Fibroblast of lung (primary cell): ENCODE data around the gene NR1D1. TPM values are rescaled to one million over a fixed set of nuclear protein-coding genes. Genes with fewer than 3 reads are reported as not detected.

Source experiments
- DNase-seq, 2 donors: peaks; one replicate each; pipeline versions ENCODE4 v3.0.0 to v3.0.0-alpha.2; 2010; ENCODE audit warnings: low read depth in 2 of 2
- H2AFZ ChIP-seq: 2 replicates; pipeline ENCODE4 v1.5.1; 2012; ENCODE audit warnings: low read length, control low read depth, inconsistent platforms
- H3K27ac ChIP-seq: 2 replicates; pipeline ENCODE4 v1.5.1; 2011; ENCODE audit warnings: low read length, control low read depth; ENCODE audit not compliant: insufficient read depth
- H3K27me3 ChIP-seq: 2 replicates; pipeline ENCODE4 v1.5.1; 2011; ENCODE audit warnings: mild to moderate bottlenecking, low read length; ENCODE audit not compliant: control insufficient read depth, insufficient read depth
- H3K36me3 ChIP-seq: 2 replicates; pipeline ENCODE4 v1.5.1; 2011; ENCODE audit warnings: low read length; ENCODE audit not compliant: control insufficient read depth, insufficient read depth
- H3K4me1 ChIP-seq: 2 replicates; pipeline ENCODE4 v1.5.1; 2011; ENCODE audit warnings: low read length; ENCODE audit not compliant: control insufficient read depth, insufficient read depth; ENCODE audit errors: extremely low read depth
- H3K4me2 ChIP-seq: 2 replicates; pipeline ENCODE4 v1.5.1; 2011; ENCODE audit warnings: low read length, control low read depth; ENCODE audit not compliant: insufficient read depth; ENCODE audit errors: extremely low read depth
- H3K4me3 ChIP-seq, 4 experiments: fragments of 200-600 bp in 1 of 4; sonication (generic) in 1 of 4; replicated peaks in 1 of 4; 2 replicates each; pipeline ENCODE4 v1.5.1; 2011 to 2016; ENCODE audit warnings: low read length in 4 of 4, low read depth in 3 of 4, mild to moderate bottlenecking in 3 of 4, control low read depth in 2 of 4, inconsistent platforms in 1 of 4, mixed read lengths in 1 of 4; ENCODE audit not compliant: insufficient read depth in 1 of 4; ENCODE audit errors: control extremely low read depth in 1 of 4
- H3K79me2 ChIP-seq: 2 replicates; pipeline ENCODE4 v1.5.1; 2012; ENCODE audit warnings: mild to moderate bottlenecking, low read length, inconsistent platforms; ENCODE audit not compliant: control insufficient read depth, insufficient read depth
- H3K9ac ChIP-seq: 2 replicates; pipeline ENCODE4 v1.5.1; 2011; ENCODE audit warnings: mild to moderate bottlenecking, low read length, control low read depth; ENCODE audit not compliant: insufficient read depth
- H3K9me3 ChIP-seq: 2 replicates; pipeline ENCODE4 v1.5.1; 2012; ENCODE audit warnings: low read depth, low read length; ENCODE audit not compliant: control insufficient read depth, insufficient read depth
- H4K20me1 ChIP-seq: 2 replicates; pipeline ENCODE4 v1.5.1; 2011; ENCODE audit warnings: low read length; ENCODE audit not compliant: control insufficient read depth, insufficient read depth; ENCODE audit errors: extremely low read depth
- EZH2 ChIP-seq: IDR thresholded peaks from 2 replicates; pipeline ENCODE4 v1.5.1; 2012; ENCODE audit warnings: low read length, control low read depth, mild to moderate bottlenecking; ENCODE audit errors: missing control alignments
- polyA plus RNA-seq, 2 donors: library from polyadenylated mRNA; depleted of rRNA in 1 of 2; stranded (reverse) in 1 of 2; unstranded in 1 of 2; fragments of >200 nt; gene quantifications; 2 replicates each; pipeline ENCODE4 v1.2.1, GENCODE V29; 2011 to 2012; ENCODE audit warnings: missing spikeins in 1 of 2
- total RNA-seq: library from RNA; depleted of rRNA; stranded (reverse); fragments of >200 nt; gene quantifications from 2 replicates; pipeline ENCODE4 v1.2.1, GENCODE V29; 2014
- TF ChIP-seq, protein P1 (sequence below), 2 donors: IDR thresholded peaks in 1 of 2; conservative IDR thresholded peaks in 1 of 2; 1 replicate in 1 of 2; 2 replicates in 1 of 2; pipeline ENCODE4 v1.5.1; 2011 to 2012; ENCODE audit warnings: low read length in 2 of 2, control low read depth in 1 of 2, inconsistent platforms in 1 of 2, low read depth in 1 of 2, mild to moderate bottlenecking in 1 of 2

The NR1D1 gene
- total and polyA plus RNA-seq, 2 donors (not counting 1 experiment from before 2014, with no cell fraction given): 3.3 to 5.3 TPM

GRCh38 chr17:40113907-40114245 is 13.5 kb upstream of the NR1D1 start:
- H3K9ac ChIP-seq: no peak overlapping the region
- TF ChIP-seq, protein P1, sequence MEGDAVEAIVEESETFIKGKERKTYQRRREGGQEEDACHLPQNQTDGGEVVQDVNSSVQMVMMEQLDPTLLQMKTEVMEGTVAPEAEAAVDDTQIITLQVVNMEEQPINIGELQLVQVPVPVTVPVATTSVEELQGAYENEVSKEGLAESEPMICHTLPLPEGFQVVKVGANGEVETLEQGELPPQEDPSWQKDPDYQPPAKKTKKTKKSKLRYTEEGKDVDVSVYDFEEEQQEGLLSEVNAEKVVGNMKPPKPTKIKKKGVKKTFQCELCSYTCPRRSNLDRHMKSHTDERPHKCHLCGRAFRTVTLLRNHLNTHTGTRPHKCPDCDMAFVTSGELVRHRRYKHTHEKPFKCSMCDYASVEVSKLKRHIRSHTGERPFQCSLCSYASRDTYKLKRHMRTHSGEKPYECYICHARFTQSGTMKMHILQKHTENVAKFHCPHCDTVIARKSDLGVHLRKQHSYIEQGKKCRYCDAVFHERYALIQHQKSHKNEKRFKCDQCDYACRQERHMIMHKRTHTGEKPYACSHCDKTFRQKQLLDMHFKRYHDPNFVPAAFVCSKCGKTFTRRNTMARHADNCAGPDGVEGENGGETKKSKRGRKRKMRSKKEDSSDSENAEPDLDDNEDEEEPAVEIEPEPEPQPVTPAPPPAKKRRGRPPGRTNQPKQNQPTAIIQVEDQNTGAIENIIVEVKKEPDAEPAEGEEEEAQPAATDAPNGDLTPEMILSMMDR (conservative IDR thresholded peaks at IDR 0.05 in 1 of 2, IDR thresholded peaks at IDR 0.05 in 1 of 2; ENCODE audit: low read depth in 1 of 2, low read length in 2 of 2): no peak
- no peak for TF ChIP-seq EZH2
- H3K79me2 ChIP-seq: no peaks in the 10 kb centered on the region
- H4K20me1 ChIP-seq: no peaks in the 10 kb centered on the region
- H3K4me3 ChIP-seq: peak overlapping the region in 2 of 4 experiments; percentile 36 to 47
- H3K36me3 ChIP-seq: no peaks in the 10 kb centered on the region
- H2AFZ ChIP-seq: no peak overlapping the region
- H3K27me3 ChIP-seq: no peaks in the 10 kb centered on the region
- DNase-seq: peak; percentile 28 to 68
- H3K27ac ChIP-seq: peak overlapping the region; percentile 80
- H3K4me2 ChIP-seq: peak overlapping the region; percentile 67
- peaks cover 45% of the 10 kb centered on the region for H3K4me1 ChIP-seq
- no peaks in the 10 kb centered on the region for H3K9me3 ChIP-seq

- H3K9me3 ChIP-seq: no peaks in the 10 kb centered on the region
- H3K36me3 ChIP-seq: no peaks in the 10 kb centered on the region
- no peak overlapping the region for H2AFZ ChIP-seq
- TF ChIP-seq, protein P1 (conservative IDR thresholded peaks at IDR 0.05 in 1 of 2, IDR thresholded peaks at IDR 0.05 in 1 of 2; ENCODE audit: low read depth in 1 of 2, low read length in 2 of 2): peak; percentile 75 to 90
- TF ChIP-seq EZH2: no peak
- peak; percentile 93 to 96 for DNase-seq
- peak overlapping the region in 3 of 4 experiments; percentile 9 to 47 (median 36) for H3K4me3 ChIP-seq
- H4K20me1 ChIP-seq: no peaks in the 10 kb centered on the region
- peaks cover 47% of the 10 kb centered on the region for H3K4me1 ChIP-seq
- H3K4me2 ChIP-seq: peak overlapping the region; percentile 67
- H3K79me2 ChIP-seq: no peaks in the 10 kb centered on the region
- H3K27ac ChIP-seq: peak overlapping the region; percentile 80
- no peaks in the 10 kb centered on the region for H3K27me3 ChIP-seq
- H3K9ac ChIP-seq: peak overlapping the region; percentile 34
Measured at GRCh38 chr17:40113110-40113906, 12.9 kb upstream of the NR1D1 start.

DNA sequence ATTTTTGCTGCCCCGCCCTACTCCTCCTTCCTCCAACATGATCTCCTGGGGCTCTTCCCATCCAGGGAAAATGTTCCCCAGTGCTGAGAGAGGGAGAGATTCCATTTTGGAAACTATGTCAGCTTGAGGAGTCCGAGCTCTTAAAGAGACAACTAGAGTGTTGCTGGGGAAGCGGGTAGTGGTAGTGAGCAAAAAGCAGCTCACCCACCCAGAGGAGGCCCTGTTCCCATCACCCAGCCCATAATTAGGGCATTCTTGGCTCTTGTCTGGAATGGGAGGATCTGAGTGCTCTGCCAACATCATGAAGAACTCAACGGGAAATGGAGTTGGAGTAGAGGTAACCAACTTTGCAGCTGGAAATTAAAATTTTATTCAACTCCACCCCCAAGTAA is 12.3 kb upstream of the NR1D1 start:
- Histone ChIP-seq H3K4me2 (peak overlapping the region; percentile 51), H3K4me1 (peaks cover 52% of the 10 kb centered on the region), H3K79me2 (no peaks in the 10 kb centered on the region), H3K9ac (no peak overlapping the region), H3K27ac (peak overlapping the region; percentile 46), H3K9me3 (no peaks in the 10 kb centered on the region), H4K20me1 (no peaks in the 10 kb centered on the region), H2AFZ (peak overlapping the region; percentile 42), H3K27me3 (no peaks in the 10 kb centered on the region), H3K4me3 (peak overlapping the region in 1 of 4 experiments; percentile 15), H3K36me3 (no peaks in the 10 kb centered on the region)
- TF ChIP-seq EZH2: no peak
- TF ChIP-seq, protein P1 (conservative IDR thresholded peaks at IDR 0.05 in 1 of 2, IDR thresholded peaks at IDR 0.05 in 1 of 2; ENCODE audit: low read depth in 1 of 2, low read length in 2 of 2): no peak
- no peak for DNase-seq
